ENCODE results near the gene CES3. TPM values are rescaled to one million over a fixed set of nuclear protein-coding genes. Genes with fewer than 3 reads are reported as not detected.
"Not testable (repeated sequence)": the region's sequence is repeated elsewhere in the genome, so short reads cannot be mapped to it uniquely, and the experiment has no call there.

The CES3 gene
- total RNA-seq, 4 donors from 2014 or later: 10.3 to 30.3 (median 12.9) TPM

DNA sequence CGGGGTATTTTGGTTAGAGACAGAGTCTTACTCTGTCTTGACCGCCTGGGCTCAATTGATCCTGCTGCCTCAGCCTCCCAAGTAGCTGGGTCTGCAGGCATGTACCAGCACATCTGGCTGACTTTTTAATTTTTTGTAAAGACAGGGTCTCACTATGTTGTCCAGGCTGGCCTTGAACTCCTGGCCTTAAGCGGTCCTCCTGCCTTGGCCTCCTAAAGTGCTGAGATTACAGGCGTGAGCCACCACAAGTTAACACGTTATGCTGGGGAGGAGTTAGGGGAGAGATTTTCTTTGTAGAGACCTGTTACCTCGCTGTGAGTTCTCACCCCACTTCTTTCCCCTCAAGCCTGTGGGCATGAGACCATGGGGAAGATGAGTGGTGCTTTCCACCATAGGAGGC, 25.5 kb downstream of the CES3 start:
- Histone ChIP-seq H3K9me3 (no peaks in the 10 kb centered on the region), H3K27me3 (no peaks in the 10 kb centered on the region), H3K4me3 (no peak overlapping the region), H3K4me1 (no peaks in the 10 kb centered on the region), H3K27ac (no peak overlapping the region), H3K36me3 (no peaks in the 10 kb centered on the region)
- ATAC-seq (no peak), DNase-seq (no peak)
- intact Hi-C loops (cut with DNase I; ENCODE audit: low total_unique reads): no loop called here
- no peak for TF ChIP-seq POLR2A (IDR thresholded peaks at IDR 0.05)
- TF ChIP-seq, protein P1, sequence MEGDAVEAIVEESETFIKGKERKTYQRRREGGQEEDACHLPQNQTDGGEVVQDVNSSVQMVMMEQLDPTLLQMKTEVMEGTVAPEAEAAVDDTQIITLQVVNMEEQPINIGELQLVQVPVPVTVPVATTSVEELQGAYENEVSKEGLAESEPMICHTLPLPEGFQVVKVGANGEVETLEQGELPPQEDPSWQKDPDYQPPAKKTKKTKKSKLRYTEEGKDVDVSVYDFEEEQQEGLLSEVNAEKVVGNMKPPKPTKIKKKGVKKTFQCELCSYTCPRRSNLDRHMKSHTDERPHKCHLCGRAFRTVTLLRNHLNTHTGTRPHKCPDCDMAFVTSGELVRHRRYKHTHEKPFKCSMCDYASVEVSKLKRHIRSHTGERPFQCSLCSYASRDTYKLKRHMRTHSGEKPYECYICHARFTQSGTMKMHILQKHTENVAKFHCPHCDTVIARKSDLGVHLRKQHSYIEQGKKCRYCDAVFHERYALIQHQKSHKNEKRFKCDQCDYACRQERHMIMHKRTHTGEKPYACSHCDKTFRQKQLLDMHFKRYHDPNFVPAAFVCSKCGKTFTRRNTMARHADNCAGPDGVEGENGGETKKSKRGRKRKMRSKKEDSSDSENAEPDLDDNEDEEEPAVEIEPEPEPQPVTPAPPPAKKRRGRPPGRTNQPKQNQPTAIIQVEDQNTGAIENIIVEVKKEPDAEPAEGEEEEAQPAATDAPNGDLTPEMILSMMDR (IDR thresholded peaks at IDR 0.05 in 4 of 5, conservative IDR thresholded peaks at IDR 0.05 in 1 of 5): no peak
- in situ Hi-C loops (cut with MboI; ENCODE audit: low sequenced_read_pairs in 4 of 4): no loop called here

DNA sequence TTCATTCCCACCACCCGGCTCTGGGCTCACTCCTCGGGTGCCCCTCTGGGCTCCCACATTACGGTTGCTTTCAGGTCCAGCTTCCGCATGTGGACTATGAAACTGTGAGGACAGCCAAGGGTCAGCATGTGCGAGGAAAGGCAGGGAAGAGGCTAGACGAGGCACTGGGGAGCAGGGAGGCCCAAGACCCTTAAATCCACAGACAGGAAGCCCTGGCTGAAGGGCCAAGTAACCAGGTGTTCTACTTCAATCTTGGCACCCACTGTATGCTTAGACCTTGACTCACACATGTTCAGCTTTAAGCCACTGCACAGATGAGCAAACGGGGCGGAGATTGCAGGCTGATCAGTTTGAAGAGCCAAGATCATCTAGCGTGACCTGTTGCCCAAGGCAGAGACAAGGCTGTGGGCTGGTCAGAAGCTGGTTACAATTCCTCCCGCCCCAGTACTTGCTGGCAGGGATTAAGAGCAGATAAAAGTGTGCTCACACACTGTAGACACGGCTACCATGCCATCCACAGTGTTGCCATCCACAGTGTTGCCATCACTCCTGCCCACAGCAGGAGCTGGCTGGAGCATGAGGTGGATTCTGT, 27.2 kb downstream of the CES3 start, which contains the start of gene CES4A:
TSS of gene CES4A (plus strand) at position 393 of the 592 bp plus-strand sequence. CDS start at position 577, 184 bp downstream.
- Histone ChIP-seq H3K36me3 (no peaks in the 10 kb centered on the region), H3K4me1 (no peaks in the 10 kb centered on the region), H3K27ac (peak within 1 kb of the TSS; percentile 61 to 81 (median 69)), H3K4me3 (peak within 1 kb of the TSS in 1 of 4 donors; percentile 19), H3K27me3 (no peaks in the 10 kb centered on the region), H3K9me3 (no peaks in the 10 kb centered on the region)
- DNase-seq (peak; percentile 74 to 81), ATAC-seq (peak; percentile 86 to 94)
- intact Hi-C loops (cut with DNase I; ENCODE audit: low total_unique reads) (no loop called here), in situ Hi-C loops (cut with MboI; ENCODE audit: low sequenced_read_pairs in 4 of 4) (no loop called here)
- TF ChIP-seq POLR2A (IDR thresholded peaks at IDR 0.05): peak in 1 of 2 donors; percentile 62
- TF ChIP-seq, protein P1 (IDR thresholded peaks at IDR 0.05 in 4 of 5, conservative IDR thresholded peaks at IDR 0.05 in 1 of 5): no peak

DNA sequence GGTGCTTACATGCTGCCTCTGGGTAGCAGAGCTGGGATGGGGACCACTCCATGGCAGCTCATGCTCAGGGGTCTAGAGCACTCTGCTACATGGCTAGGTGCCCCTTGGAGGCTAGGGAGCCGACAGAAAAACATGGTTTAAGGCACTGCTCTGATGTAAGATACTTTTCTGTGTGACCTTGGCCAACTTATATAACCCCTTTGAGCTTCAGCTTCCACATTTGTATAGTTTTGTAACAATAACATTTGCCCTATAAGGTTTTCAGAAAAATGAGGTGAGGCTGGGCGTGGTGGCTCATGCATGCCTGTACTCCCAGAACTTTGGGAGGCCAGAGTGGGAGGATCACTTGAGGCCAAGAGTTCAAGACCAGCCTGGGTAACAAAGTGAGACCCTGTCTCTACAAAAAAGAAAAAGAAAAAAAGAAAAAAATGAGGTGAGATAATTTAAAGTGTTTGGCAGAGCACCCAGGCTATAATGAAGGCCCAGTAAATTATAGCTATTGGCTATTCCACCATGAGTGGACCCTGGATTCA, 30.5 kb downstream of the CES3 start:
- DNase-seq: no peak
- Histone ChIP-seq H3K4me1 (peaks cover 6% of the 10 kb centered on the region in 2 donors), H3K4me3 (no peak overlapping the region), H3K36me3 (no peaks in the 10 kb centered on the region), H3K27ac (no peak overlapping the region), H3K27me3 (no peaks in the 10 kb centered on the region), H3K9me3 (no peaks in the 10 kb centered on the region)
- TF ChIP-seq, protein P1 (IDR thresholded peaks at IDR 0.05 in 4 of 5, conservative IDR thresholded peaks at IDR 0.05 in 1 of 5): no peak
- no peak for TF ChIP-seq POLR2A (IDR thresholded peaks at IDR 0.05)
- in situ Hi-C loops (cut with MboI; ENCODE audit: low sequenced_read_pairs in 4 of 4) (no loop called here), intact Hi-C loops (cut with DNase I; ENCODE audit: low total_unique reads) (no loop called here)
- ATAC-seq: no peak

GRCh38 chr16:66993558-66993957, 32.5 kb downstream of the CES3 start:
- ATAC-seq; H3K9me3 ChIP-seq; intact Hi-C loops (cut with DNase I; ENCODE audit: low total_unique reads); H3K27me3 ChIP-seq; H3K36me3 ChIP-seq; DNase-seq; in situ Hi-C loops (cut with MboI; ENCODE audit: low sequenced_read_pairs in 4 of 4); H3K4me3 ChIP-seq; H3K27ac ChIP-seq: not testable (repeated sequence)
- peaks cover 16% of the 10 kb centered on the region in 2 donors for H3K4me1 ChIP-seq

- Histone ChIP-seq H3K4me3 (no peak overlapping the region), H3K36me3 (no peaks in the 10 kb centered on the region), H3K27me3 (peaks cover 0 to 2% (median 0%) of the 10 kb centered on the region in 3 donors), H3K9me3 (no peaks in the 10 kb centered on the region), H3K4me1 (peaks cover 21 to 25% of the 10 kb centered on the region in 2 donors), H3K27ac (peak overlapping the region; percentile 81 to 91 (median 84))
- intact Hi-C loops (cut with DNase I; ENCODE audit: low total_unique reads) (no loop called here), in situ Hi-C loops (cut with MboI; ENCODE audit: low sequenced_read_pairs in 4 of 4) (no loop called here)
- ATAC-seq (peak; percentile 90), DNase-seq (peak; percentile 92)
- peak in 1 of 2 donors; percentile 53 for TF ChIP-seq POLR2A (IDR thresholded peaks at IDR 0.05)
- TF ChIP-seq, protein P1 (IDR thresholded peaks at IDR 0.05 in 4 of 5, conservative IDR thresholded peaks at IDR 0.05 in 1 of 5): no peak
Measured at GRCh38 chr16:66996324-66996982, 35.4 kb downstream of the CES3 start.

Measured in gastrocnemius medialis (tissue), 4 donors.